MCF 10A (cell line): ENCODE data around the gene AMH. TPM values are rescaled to one million over a fixed set of nuclear protein-coding genes. Genes with fewer than 3 reads are reported as not detected.

Experiments used
- BruUV-seq: library from RNA; stranded (reverse); fragments of 400-500 nt; replicated peaks from 2 replicates; lab custom pipeline; 2021; lab: Mats Ljungman, UMichigan
- CTCF ChIA-PET: fragments of 300-600 bp; sonication (Branson Sonifier 250); formaldehyde crosslinking; extraction: SDS; loops from one replicate; lab custom pipeline; 2021; ENCODE audit warnings: antibody characterized with exemption, inconsistent platforms; lab: Yijun Ruan, JAX
- POLR2A ChIA-PET: fragments of 300-600, 350-650 bp; sonication (Branson Sonifier 250); formaldehyde crosslinking; extraction: SDS; loops from one replicate; lab custom pipeline; 2020; ENCODE audit warnings: antibody characterized with exemption, inconsistent platforms; lab: Yijun Ruan, JAX
- DNase-seq: peaks from one replicate; pipeline ENCODE4 v3.0.0-alpha.2; 2018; ENCODE audit not compliant: unreplicated experiment
- H3K27ac Mint-ChIP-seq: one replicate; pipeline ENCODE4 v1.8.0; 2022; ENCODE audit warnings: mild to moderate bottlenecking, low read depth, mixed read lengths; ENCODE audit not compliant: unreplicated experiment
- H3K27me3 Mint-ChIP-seq: one replicate; pipeline ENCODE4 v1.8.0; 2022; ENCODE audit warnings: mixed read lengths; ENCODE audit not compliant: insufficient read depth, unreplicated experiment
- H3K36me3 Mint-ChIP-seq: one replicate; pipeline ENCODE4 v1.8.0; 2022; ENCODE audit warnings: mild to moderate bottlenecking, moderate library complexity, mixed read lengths; ENCODE audit not compliant: insufficient read depth, unreplicated experiment
- H3K4me1 Mint-ChIP-seq: one replicate; pipeline ENCODE4 v1.8.0; 2022; ENCODE audit warnings: mixed read lengths; ENCODE audit not compliant: insufficient read depth, unreplicated experiment
- H3K4me3 Mint-ChIP-seq: one replicate; pipeline ENCODE4 v1.8.0; 2022; ENCODE audit warnings: mild to moderate bottlenecking, moderate library complexity, mixed read lengths; ENCODE audit not compliant: unreplicated experiment
- H3K9me3 Mint-ChIP-seq: one replicate; pipeline ENCODE4 v1.8.0; 2022; ENCODE audit warnings: mixed read lengths; ENCODE audit not compliant: unreplicated experiment
- intact Hi-C: fragments of 100-400 bp; cut with micrococcal nuclease; formaldehyde crosslinking; loops from 2 replicates; pipeline ENCODE4 v1.14.1; 2022
- total RNA-seq: library from RNA; stranded (reverse); gene quantifications from 2 replicates; pipeline ENCODE4 v1.2.3, GENCODE V29; 2022
- TF ChIP-seq, protein P1 (sequence below): fragments of 200-600 bp; IDR thresholded peaks from one replicate; pipeline ENCODE4 v1.8.0; 2022; ENCODE audit warnings: antibody characterized with exemption, mild to moderate bottlenecking; ENCODE audit not compliant: unreplicated experiment

Gene AMH
- total RNA-seq, 1 experiment from 2014 or later: 11.9 TPM

DNA sequence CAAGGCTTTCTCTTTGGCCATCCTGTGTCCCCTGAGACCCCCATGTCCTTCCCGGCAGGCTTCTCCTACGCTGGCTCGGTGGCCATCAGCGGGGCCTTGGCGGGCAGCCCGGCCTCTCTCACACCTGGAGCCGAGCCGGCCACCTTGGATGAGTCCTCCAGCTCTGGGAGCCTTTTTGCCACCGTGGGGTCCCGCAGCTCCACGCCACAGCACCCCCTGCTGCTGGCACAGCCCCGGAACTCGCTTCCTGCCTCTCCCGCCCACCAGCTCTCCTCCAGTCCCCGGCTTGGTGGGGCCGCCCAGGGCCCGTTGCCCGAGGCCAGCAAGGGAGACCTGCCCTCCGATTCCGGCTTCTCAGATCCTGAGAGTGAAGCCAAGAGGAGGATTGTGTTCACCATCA lies 27.2 kb upstream of the AMH start:
- POLR2A ChIA-PET: no interaction called here
- CTCF ChIA-PET: interaction anchor here (0.6 to 1.0 kb wide), 2 partner anchors 28 to 69 kb away, joined by 3 read pairs; no protein-coding TSS in a partner anchor
- BruUV-seq: no TSS peak

DNA sequence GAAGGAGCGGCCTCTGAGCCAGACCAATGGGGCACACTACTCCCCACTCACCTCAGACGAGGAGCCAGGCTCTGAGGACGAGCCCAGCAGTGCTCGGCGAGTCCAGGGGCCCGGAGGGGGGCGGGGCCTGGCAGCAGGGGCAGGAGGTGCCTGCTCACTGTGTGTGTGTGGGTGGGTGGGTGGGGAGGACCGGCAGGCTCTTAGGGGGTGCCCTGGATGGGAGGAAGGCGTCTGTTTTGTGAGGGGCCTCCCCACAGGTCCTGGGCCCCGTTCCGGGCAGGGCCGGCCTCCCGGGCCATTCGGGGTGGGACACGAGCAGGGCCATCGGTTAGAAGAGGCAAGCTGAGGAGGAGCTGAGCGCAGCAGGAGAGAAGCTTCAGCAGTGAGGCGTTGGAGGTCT lies 25.7 kb upstream of the AMH start:
- H3K4me3 Mint-ChIP-seq: no peak overlapping the region
- no TSS peak for BruUV-seq
- H3K4me1 Mint-ChIP-seq: no peaks in the 10 kb centered on the region
- H3K27ac Mint-ChIP-seq: no peak overlapping the region
- no peaks in the 10 kb centered on the region for H3K9me3 Mint-ChIP-seq
- TF ChIP-seq, protein P1, sequence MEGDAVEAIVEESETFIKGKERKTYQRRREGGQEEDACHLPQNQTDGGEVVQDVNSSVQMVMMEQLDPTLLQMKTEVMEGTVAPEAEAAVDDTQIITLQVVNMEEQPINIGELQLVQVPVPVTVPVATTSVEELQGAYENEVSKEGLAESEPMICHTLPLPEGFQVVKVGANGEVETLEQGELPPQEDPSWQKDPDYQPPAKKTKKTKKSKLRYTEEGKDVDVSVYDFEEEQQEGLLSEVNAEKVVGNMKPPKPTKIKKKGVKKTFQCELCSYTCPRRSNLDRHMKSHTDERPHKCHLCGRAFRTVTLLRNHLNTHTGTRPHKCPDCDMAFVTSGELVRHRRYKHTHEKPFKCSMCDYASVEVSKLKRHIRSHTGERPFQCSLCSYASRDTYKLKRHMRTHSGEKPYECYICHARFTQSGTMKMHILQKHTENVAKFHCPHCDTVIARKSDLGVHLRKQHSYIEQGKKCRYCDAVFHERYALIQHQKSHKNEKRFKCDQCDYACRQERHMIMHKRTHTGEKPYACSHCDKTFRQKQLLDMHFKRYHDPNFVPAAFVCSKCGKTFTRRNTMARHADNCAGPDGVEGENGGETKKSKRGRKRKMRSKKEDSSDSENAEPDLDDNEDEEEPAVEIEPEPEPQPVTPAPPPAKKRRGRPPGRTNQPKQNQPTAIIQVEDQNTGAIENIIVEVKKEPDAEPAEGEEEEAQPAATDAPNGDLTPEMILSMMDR: no peak
- peaks cover 61% of the 10 kb centered on the region for H3K36me3 Mint-ChIP-seq
- POLR2A ChIA-PET: interaction anchor here (0.6 kb wide), 1 partner anchor 17 kb away, joined by 3 read pairs; no protein-coding TSS in a partner anchor
- intact Hi-C loops: no loop called here
- no peak for DNase-seq
- CTCF ChIA-PET: interaction anchor here (0.5 to 0.6 kb wide), 2 partner anchors 205 to 385 kb away, joined by 3 read pairs; no protein-coding TSS in a partner anchor
- no peaks in the 10 kb centered on the region for H3K27me3 Mint-ChIP-seq

More for the DNA sequence above, 27.2 kb upstream of the AMH start:
- H3K4me1 Mint-ChIP-seq: no peaks in the 10 kb centered on the region
- no peak overlapping the region for H3K27ac Mint-ChIP-seq
- H3K4me3 Mint-ChIP-seq: no peak overlapping the region
- no peak for DNase-seq
- no peaks in the 10 kb centered on the region for H3K9me3 Mint-ChIP-seq
- H3K36me3 Mint-ChIP-seq: peaks cover 59% of the 10 kb centered on the region
- TF ChIP-seq, protein P1: no peak
- no peaks in the 10 kb centered on the region for H3K27me3 Mint-ChIP-seq
- intact Hi-C loops: no loop called here

- BruUV-seq: no TSS peak
- Mint-ChIP-seq H3K27me3 (no peaks in the 10 kb centered on the region), H3K36me3 (peaks cover 61% of the 10 kb centered on the region), H3K4me1 (peaks cover 3% of the 10 kb centered on the region), H3K9me3 (no peaks in the 10 kb centered on the region), H3K27ac (no peak overlapping the region), H3K4me3 (no peak overlapping the region)
- intact Hi-C loops: no loop called here
- no peak for DNase-seq
- TF ChIP-seq, protein P1: no peak
- ChIA-PET CTCF (no interaction called here), POLR2A (no interaction called here)
Observed at GRCh38 chr19:2223959-2224358, 25.2 kb upstream of the AMH start.

DNA sequence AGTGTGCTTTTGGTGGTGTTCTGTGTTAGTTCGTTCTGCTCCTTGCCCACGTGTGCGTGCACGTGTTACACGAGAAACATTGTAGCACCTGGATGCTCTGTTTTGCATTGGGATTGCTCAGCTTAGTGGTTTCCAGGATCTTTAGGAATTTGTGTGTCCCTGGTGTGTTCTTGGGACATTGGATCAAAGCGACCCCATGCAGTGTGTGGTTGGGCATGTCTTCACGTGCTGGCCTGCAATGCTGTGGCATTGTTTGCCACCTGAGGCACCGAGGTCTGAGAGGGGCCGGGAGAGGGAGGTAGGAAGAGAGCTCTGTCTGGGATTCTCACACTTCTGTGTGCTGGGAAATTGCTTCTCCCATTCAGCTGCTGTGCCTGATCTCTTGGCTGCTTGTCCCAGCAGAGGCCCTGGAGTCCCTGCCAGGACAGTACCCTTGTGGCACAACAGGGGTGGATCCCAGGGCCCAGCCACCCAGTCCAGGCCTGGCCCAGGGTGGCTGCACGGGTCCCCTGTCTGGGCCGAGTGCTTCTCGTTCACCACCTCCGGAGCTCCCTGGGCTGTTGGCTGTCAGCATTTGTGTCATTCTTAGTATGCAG lies 24.3 kb upstream of the AMH start:
- POLR2A ChIA-PET: interaction anchor here (2.0 kb wide), 1 partner anchor 11 kb away, joined by 6 read pairs; the partner anchor contains the start of gene PLEKHJ1
- Mint-ChIP-seq H3K27me3 (no peaks in the 10 kb centered on the region), H3K27ac (no peak overlapping the region), H3K9me3 (no peaks in the 10 kb centered on the region), H3K36me3 (peaks cover 60% of the 10 kb centered on the region), H3K4me1 (peaks cover 4% of the 10 kb centered on the region), H3K4me3 (no peak overlapping the region)
- intact Hi-C loops: no loop called here
- CTCF ChIA-PET: no interaction called here
- TF ChIP-seq, protein P1: no peak
- no TSS peak for BruUV-seq
- DNase-seq: no peak
